C4-2B (cell line): ENCODE data around the gene PLAAT2.

ENCODE experiments used
- CTCF ChIP-seq: fragments of 450-650 bp; conservative IDR thresholded peaks from 2 replicates; pipeline ENCODE4 v1.5.1; 2017; ENCODE audit warnings: mild to moderate bottlenecking
- ZFX ChIP-seq: fragments of 450-650 bp; IDR thresholded peaks from 2 replicates; pipeline ENCODE4 v1.6.1; 2017

GRCh38 chr11:63608353-63609345 lies 45.5 kb upstream of the PLAAT2 start:
- TF ChIP-seq CTCF (no peak), ZFX (no peak)
